ENCODE data around the gene SH3D19. TPM values are rescaled to one million over a fixed set of nuclear protein-coding genes. Genes with fewer than 3 reads are reported as not detected.

SH3D19 gene
- total RNA-seq, result 100 to 1,000 TPM; 117 to 201 (median 130) TPM

DNA sequence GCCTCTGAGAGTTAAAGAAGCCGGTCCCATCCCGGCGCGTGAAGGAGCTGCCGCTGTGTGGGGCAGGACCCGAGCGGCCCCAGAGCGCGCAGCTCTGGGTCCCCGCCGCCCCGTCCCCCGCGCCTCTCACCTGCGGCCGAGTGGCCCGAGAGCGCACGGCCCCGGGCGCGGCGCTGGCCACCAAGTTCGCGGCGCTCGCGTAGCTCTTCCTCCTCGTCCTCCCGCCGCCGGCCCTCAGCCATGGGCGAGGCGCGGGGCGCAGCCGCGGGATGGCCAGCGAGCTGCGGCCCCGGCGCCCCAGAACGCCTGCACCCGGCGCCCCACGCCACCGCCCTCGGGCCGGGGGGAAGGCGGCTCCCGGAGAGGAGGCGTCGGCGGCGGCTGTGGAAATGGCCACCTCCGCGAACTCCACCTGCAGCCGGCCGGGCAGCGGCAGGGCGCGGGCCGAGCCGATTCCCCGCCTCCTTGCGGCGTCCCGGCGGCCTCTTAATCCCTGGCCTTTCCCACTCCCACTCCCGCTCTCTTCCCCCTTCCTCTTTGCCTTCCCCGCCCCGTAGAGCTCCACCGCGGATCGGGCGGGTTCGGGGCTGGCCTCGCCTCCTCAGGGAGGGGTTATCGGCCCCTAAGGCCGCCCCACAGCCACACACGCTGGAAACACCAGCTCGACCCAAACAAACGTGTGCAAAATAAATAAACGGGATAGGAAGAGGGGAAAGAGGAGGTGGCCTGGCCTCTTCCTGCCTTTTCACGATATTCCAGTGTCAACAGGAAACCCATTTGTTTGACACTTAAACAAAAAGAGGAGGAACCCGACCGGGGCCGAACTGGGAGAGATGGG is at the start of gene SH3D19:
SH3D19 (minus strand) TSS at position 495 of the 838 bp plus-strand sequence; CDS start at position 242, 253 bp downstream.
- TF ChIP-seq EP300 (IDR thresholded peaks at IDR 0.05; ENCODE audit: low read depth), result no peak
- peak; percentile 80 to 91 (median 85) for TF ChIP-seq POLR2AphosphoS5 (IDR thresholded peaks at IDR 0.05)
- TF ChIP-seq, protein P1, sequence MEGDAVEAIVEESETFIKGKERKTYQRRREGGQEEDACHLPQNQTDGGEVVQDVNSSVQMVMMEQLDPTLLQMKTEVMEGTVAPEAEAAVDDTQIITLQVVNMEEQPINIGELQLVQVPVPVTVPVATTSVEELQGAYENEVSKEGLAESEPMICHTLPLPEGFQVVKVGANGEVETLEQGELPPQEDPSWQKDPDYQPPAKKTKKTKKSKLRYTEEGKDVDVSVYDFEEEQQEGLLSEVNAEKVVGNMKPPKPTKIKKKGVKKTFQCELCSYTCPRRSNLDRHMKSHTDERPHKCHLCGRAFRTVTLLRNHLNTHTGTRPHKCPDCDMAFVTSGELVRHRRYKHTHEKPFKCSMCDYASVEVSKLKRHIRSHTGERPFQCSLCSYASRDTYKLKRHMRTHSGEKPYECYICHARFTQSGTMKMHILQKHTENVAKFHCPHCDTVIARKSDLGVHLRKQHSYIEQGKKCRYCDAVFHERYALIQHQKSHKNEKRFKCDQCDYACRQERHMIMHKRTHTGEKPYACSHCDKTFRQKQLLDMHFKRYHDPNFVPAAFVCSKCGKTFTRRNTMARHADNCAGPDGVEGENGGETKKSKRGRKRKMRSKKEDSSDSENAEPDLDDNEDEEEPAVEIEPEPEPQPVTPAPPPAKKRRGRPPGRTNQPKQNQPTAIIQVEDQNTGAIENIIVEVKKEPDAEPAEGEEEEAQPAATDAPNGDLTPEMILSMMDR (IDR thresholded peaks at IDR 0.05), result peak in 2 of 5 experiments; percentile 7 to 29
- peak; percentile 89 for TF ChIP-seq POLR2A (IDR thresholded peaks at IDR 0.05)
- Histone ChIP-seq H3K27ac (peak within 1 kb of the TSS; percentile 97 to 99 (median 98)), H3K36me3 (no peaks in the 10 kb centered on the region), H3K4me3 (peak within 1 kb of the TSS; percentile 60 to 96 (median 76)), H3K27me3 (no peaks in the 10 kb centered on the region), H3K4me1 (peaks cover 12 to 70% (median 42%) of the 10 kb centered on the region in 4 donors), H3K9me3 (no peaks in the 10 kb centered on the region)
- intact Hi-C loops (cut with DNase I; ENCODE audit: low total_unique reads) (no loop called here), in situ Hi-C loops (cut with MboI; ENCODE audit: low pct_ligation_motif_present in 1 of 4, low pct_unique_long_range_greater_than_20kb in 1 of 4, low sequenced_read_pairs in 3 of 4) (no loop called here)
- 9% methylated on average over 39 of the region's 88 CpGs; no CpG with 5 or more reads in 1 of the 2 donors for WGBS, 2 donors (ENCODE audit: low coverage in 1 of 2)
- DNase-seq, result peak; percentile 88

DNA sequence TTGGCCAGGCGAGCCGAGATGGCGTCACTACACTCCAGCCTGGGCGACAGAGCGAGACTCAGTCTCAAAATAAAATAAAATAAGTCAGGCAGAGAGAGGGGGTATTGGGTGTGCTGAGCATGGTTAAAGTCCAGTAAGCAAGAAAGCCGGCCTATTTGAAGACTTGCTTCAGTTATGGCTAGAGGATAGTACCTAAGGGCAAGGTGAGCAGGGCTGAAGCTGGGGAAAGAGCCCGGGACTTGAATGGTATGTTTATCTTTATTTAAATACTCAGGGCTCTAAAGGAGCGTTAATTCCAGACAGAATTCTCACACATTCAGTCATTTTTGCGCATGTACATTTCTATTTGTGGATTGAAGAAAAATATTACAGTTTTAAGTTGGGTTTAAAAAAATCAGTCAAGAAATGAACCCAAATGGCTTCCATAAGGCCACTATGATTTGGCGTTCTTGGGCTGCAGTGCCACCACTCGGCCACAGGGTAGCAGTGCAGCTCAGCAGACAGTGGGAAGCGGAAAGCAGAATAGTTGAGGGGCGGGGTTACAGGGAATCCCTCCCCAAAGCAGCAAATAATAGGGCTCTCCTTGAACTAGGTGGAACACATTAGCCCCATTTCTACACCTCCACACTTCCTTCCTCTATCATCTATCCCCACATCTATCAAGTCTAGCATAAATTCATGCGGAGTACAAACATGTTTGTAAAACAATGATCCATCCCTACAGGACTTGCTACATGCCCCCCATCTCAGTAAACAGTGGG is 37.2 kb upstream of the SH3D19 start:
- Histone ChIP-seq H3K4me1 (peaks cover 0 to 18% (median 7%) of the 10 kb centered on the region in 4 donors), H3K4me3 (no peak overlapping the region), H3K27me3 (no peaks in the 10 kb centered on the region), H3K27ac (peak overlapping the region in 1 of 4 donors; percentile 4), H3K36me3 (no peaks in the 10 kb centered on the region), H3K9me3 (no peaks in the 10 kb centered on the region)
- in situ Hi-C loops (cut with MboI; ENCODE audit: low pct_ligation_motif_present in 1 of 4, low pct_unique_long_range_greater_than_20kb in 1 of 4, low sequenced_read_pairs in 3 of 4), result loop anchor here (25.0 kb wide), 3 partner anchors 100 to 250 kb away; no protein-coding TSS in a partner anchor
- WGBS, 2 donors (ENCODE audit: low coverage in 1 of 2), result 28 to 35% methylated on average over 12 to 14 of the region's 14 CpGs
- intact Hi-C loops (cut with DNase I; ENCODE audit: low total_unique reads), result loop anchor here (5.0 to 10.0 kb wide), 2 partner anchors 88 to 245 kb away; partner anchors contain the start of gene PRSS48
- DNase-seq, result peak; percentile 85
- TF ChIP-seq, protein P1 (IDR thresholded peaks at IDR 0.05), result peak; percentile 96 to 98 (median 96)
- TF ChIP-seq POLR2A (IDR thresholded peaks at IDR 0.05), result no peak

DNA sequence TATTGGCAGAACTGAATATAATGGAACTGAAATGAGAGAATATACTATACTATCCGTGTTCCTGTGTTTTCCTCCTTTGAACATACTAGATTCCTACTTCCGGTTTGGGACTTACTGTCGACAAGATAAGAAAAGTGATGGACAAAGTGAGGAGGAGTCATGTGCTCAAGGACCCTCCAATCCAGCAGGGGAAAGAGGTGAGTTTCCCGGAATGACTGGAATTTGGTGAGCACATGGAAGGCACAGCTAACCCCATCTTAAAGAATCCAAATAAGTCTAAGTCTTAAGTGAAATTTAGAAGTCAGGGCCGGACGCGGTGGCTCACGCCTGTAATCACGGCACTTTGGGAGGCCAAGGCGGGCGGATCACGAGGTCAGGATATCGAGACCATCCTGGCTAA is 36.6 kb upstream of the SH3D19 start:
- intact Hi-C loops (cut with DNase I; ENCODE audit: low total_unique reads) (loop anchor here (5.0 to 10.0 kb wide), 2 partner anchors 87 to 245 kb away; partner anchors contain the start of gene PRSS48), in situ Hi-C loops (cut with MboI; ENCODE audit: low pct_ligation_motif_present in 1 of 4, low pct_unique_long_range_greater_than_20kb in 1 of 4, low sequenced_read_pairs in 3 of 4) (loop anchor here (25.0 kb wide), 3 partner anchors 100 to 250 kb away; no protein-coding TSS in a partner anchor)
- Histone ChIP-seq H3K27me3 (no peaks in the 10 kb centered on the region), H3K36me3 (no peaks in the 10 kb centered on the region), H3K4me3 (no peak overlapping the region), H3K27ac (no peak overlapping the region), H3K4me1 (peaks cover 0 to 18% (median 7%) of the 10 kb centered on the region in 4 donors), H3K9me3 (no peaks in the 10 kb centered on the region)
- no peak for DNase-seq
- TF ChIP-seq EP300 (IDR thresholded peaks at IDR 0.05; ENCODE audit: low read depth), result no peak
- TF ChIP-seq POLR2AphosphoS5 (IDR thresholded peaks at IDR 0.05), result no peak
- TF ChIP-seq, protein P1 (IDR thresholded peaks at IDR 0.05), result no peak
- no peak for TF ChIP-seq POLR2A (IDR thresholded peaks at IDR 0.05)
- WGBS, 2 donors (ENCODE audit: low coverage in 1 of 2), result 75 to 86% methylated on average over 4 to 13 of the region's 13 CpGs

GRCh38 chr4:151361126-151361525 is 35.7 kb upstream of the SH3D19 start:
- no peak for TF ChIP-seq POLR2AphosphoS5 (IDR thresholded peaks at IDR 0.05)
- no peak for TF ChIP-seq POLR2A (IDR thresholded peaks at IDR 0.05)
- TF ChIP-seq, protein P1 (IDR thresholded peaks at IDR 0.05), result no peak
- no peak for TF ChIP-seq EP300 (IDR thresholded peaks at IDR 0.05; ENCODE audit: low read depth)
- no peaks in the 10 kb centered on the region for H3K36me3 ChIP-seq
- intact Hi-C loops (cut with DNase I; ENCODE audit: low total_unique reads) (loop anchor here (5.0 to 10.0 kb wide), 2 partner anchors 86 to 244 kb away; partner anchors contain the start of gene PRSS48), in situ Hi-C loops (cut with MboI; ENCODE audit: low pct_ligation_motif_present in 1 of 4, low pct_unique_long_range_greater_than_20kb in 1 of 4, low sequenced_read_pairs in 3 of 4) (loop anchor here (25.0 kb wide), 3 partner anchors 99 to 249 kb away; no protein-coding TSS in a partner anchor)
- H3K27ac ChIP-seq, result no peak overlapping the region
- peaks cover 0 to 18% (median 7%) of the 10 kb centered on the region in 4 donors for H3K4me1 ChIP-seq
- no peak overlapping the region for H3K4me3 ChIP-seq
- no peaks in the 10 kb centered on the region for H3K27me3 ChIP-seq
- 93 to 100% methylated on average over 2 of the region's 2 CpGs for WGBS, 2 donors (ENCODE audit: low coverage in 1 of 2)
- DNase-seq, result no peak
- H3K9me3 ChIP-seq, result no peaks in the 10 kb centered on the region

All from transverse colon (tissue), 4 donors.